Testis (tissue), 2 donors: ENCODE results near the gene FFAR4.

Experiments used
- POLR2A ChIP-seq: fragments of 450-650 bp; IDR thresholded peaks from one replicate; pipeline ENCODE4 v1.6.1; 2017; ENCODE audit warnings: antibody characterized with exemption, mild to moderate bottlenecking, moderate library complexity
- TF ChIP-seq, protein P1 (sequence below), 3 experiments: fragments of 450-650 bp in 2 of 3; fragments of 200-600 bp in 1 of 3; sonication (generic) in 1 of 3; IDR thresholded peaks; one replicate each; pipeline ENCODE4 v1.5.1; 2016 to 2019; ENCODE audit warnings: antibody characterized with exemption in 3 of 3, mild to moderate bottlenecking in 2 of 3, moderate library complexity in 1 of 3

DNA sequence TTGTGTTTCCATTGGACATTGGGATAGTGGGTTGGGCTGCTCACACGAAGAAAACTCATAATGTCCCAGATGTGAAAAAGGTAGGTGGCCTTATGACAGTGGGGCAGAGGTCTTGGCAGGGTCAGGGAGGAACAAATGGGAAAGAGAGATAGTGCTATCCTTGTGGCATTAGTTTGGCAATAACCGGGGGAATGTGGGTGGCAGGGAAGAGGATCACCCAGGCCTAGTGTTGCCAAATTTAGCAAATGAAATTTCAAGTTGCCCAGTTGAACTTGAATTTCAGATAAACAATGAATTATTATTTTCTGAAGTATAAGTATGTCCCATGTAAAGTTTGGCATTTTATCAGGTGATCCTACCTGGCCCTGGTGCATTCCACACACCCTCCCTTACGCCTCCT, 46.7 kb downstream of the FFAR4 start:
- TF ChIP-seq, protein P1, sequence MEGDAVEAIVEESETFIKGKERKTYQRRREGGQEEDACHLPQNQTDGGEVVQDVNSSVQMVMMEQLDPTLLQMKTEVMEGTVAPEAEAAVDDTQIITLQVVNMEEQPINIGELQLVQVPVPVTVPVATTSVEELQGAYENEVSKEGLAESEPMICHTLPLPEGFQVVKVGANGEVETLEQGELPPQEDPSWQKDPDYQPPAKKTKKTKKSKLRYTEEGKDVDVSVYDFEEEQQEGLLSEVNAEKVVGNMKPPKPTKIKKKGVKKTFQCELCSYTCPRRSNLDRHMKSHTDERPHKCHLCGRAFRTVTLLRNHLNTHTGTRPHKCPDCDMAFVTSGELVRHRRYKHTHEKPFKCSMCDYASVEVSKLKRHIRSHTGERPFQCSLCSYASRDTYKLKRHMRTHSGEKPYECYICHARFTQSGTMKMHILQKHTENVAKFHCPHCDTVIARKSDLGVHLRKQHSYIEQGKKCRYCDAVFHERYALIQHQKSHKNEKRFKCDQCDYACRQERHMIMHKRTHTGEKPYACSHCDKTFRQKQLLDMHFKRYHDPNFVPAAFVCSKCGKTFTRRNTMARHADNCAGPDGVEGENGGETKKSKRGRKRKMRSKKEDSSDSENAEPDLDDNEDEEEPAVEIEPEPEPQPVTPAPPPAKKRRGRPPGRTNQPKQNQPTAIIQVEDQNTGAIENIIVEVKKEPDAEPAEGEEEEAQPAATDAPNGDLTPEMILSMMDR (IDR thresholded peaks at IDR 0.05), result no peak
- TF ChIP-seq POLR2A, result no peak
